Panc1 (cell line): ENCODE data around the gene GNG7. TPM values are rescaled to one million over a fixed set of nuclear protein-coding genes. Genes with fewer than 3 reads are reported as not detected.

Source experiments
- ATAC-seq: fragments of 200-7000 bp; cut with Tn5 transposase; 2 replicates; pipeline ENCODE4 v1.9.1; 2020; ENCODE audit warnings: mild to moderate bottlenecking, moderate library complexity
- BruUV-seq: library from RNA; stranded (reverse); fragments of 400-500 nt; replicated peaks from 2 replicates; lab custom pipeline; 2021; lab: Mats Ljungman, UMichigan
- CTCF ChIA-PET: fragments of 300-600 bp; sonication (Branson Sonifier 250); formaldehyde crosslinking; loops from one replicate; lab custom pipeline; 2022; ENCODE audit warnings: antibody characterized with exemption; lab: Charles Lee
- POLR2A ChIA-PET: fragments of 300-600 bp; sonication (Branson Sonifier 250); formaldehyde crosslinking; loops from one replicate; lab custom pipeline; 2022; ENCODE audit warnings: antibody characterized with exemption; lab: Charles Lee
- DNase-seq: peaks from one replicate; pipeline ENCODE4 v3.0.0-alpha.2; 2010; ENCODE audit warnings: low read depth, low spot score
- H3K27ac ChIP-seq: 2 replicates; pipeline ENCODE4 v1.5.1; 2011; ENCODE audit warnings: mild to moderate bottlenecking, low read length, inconsistent platforms
- H3K27me3 ChIP-seq: fragments of 200-500 bp; sonication (Bioruptor generic); 2 replicates; pipeline ENCODE4 v1.6.0; 2014; ENCODE audit warnings: low read length, inconsistent platforms; ENCODE audit not compliant: control insufficient read depth, insufficient read depth
- H3K36me3 ChIP-seq: fragments of 200-500 bp; sonication (Bioruptor generic); 2 replicates; pipeline ENCODE4 v1.5.1; 2014; ENCODE audit warnings: inconsistent platforms, mild to moderate bottlenecking, low read length, moderate library complexity; ENCODE audit not compliant: control insufficient read depth, insufficient read depth
- H3K4me1 ChIP-seq: 2 replicates; pipeline ENCODE4 v1.5.1; 2011; ENCODE audit warnings: inconsistent platforms, mild to moderate bottlenecking, low read length, moderate library complexity; ENCODE audit not compliant: control insufficient read depth, insufficient read depth
- H3K4me3 ChIP-seq, 2 experiments: 2 replicates each; pipeline ENCODE4 v1.5.1; 2011 to 2012; ENCODE audit warnings: low read depth in 2 of 2, low read length in 2 of 2, mild to moderate bottlenecking in 2 of 2, inconsistent platforms in 1 of 2, moderate library complexity in 1 of 2
- H3K9me3 ChIP-seq: fragments of 200-500 bp; sonication (Bioruptor generic); 2 replicates; pipeline ENCODE4 v1.5.1; 2014; ENCODE audit warnings: low read depth, mild to moderate bottlenecking, inconsistent platforms, low read length, moderate library complexity; ENCODE audit not compliant: control insufficient read depth, insufficient read depth
- POLR2AphosphoS5 ChIP-seq: IDR thresholded peaks from 2 replicates; pipeline ENCODE4 v1.6.1; 2012; ENCODE audit warnings: mild to moderate bottlenecking, low read depth, low read length, moderate library complexity
- SIN3A ChIP-seq: IDR thresholded peaks from 2 replicates; pipeline ENCODE4 v1.6.1; 2012; ENCODE audit warnings: low read depth, mild to moderate bottlenecking, low read length, moderate library complexity, borderline replicate concordance; ENCODE audit not compliant: insufficient read depth
- TCF7L2 ChIP-seq: IDR thresholded peaks from 2 replicates; pipeline ENCODE4 v1.6.1; 2011; ENCODE audit warnings: mild to moderate bottlenecking, low read depth, low read length, inconsistent platforms
- in situ Hi-C: cut with HindIII; loops from 2 replicates; pipeline ENCODE4 v1.10.0; 2016; ENCODE audit warnings: low sequenced_read_pairs, low pct_unique_long_range_greater_than_20kb
- intact Hi-C: fragments of 100-400 bp; cut with micrococcal nuclease; formaldehyde crosslinking; loops from one replicate; pipeline ENCODE4 v1.10.0; 2022; ENCODE audit not compliant: unreplicated experiment
- total RNA-seq: library from RNA; stranded (reverse); gene quantifications from one replicate; pipeline ENCODE4 v1.2.1, GENCODE V29; 2021; ENCODE audit not compliant: unreplicated experiment
- TF ChIP-seq, protein P1 (sequence below): fragments of 450-650 bp; IDR thresholded peaks from 2 replicates; pipeline ENCODE4 v1.5.1; 2017; ENCODE audit warnings: mild to moderate bottlenecking
- TF ChIP-seq, protein P2 (sequence below), 2 experiments: IDR thresholded peaks; 2 replicates each; pipeline ENCODE4 v1.6.1; 2011 to 2012; ENCODE audit warnings: low read depth in 2 of 2, control low read depth in 1 of 2, low read length in 1 of 2, mild to moderate bottlenecking in 1 of 2, moderate library complexity in 1 of 2; ENCODE audit not compliant: insufficient read depth in 1 of 2

The GNG7 gene
- total RNA-seq, 1 experiment from 2014 or later, result 0.74 TPM

DNA sequence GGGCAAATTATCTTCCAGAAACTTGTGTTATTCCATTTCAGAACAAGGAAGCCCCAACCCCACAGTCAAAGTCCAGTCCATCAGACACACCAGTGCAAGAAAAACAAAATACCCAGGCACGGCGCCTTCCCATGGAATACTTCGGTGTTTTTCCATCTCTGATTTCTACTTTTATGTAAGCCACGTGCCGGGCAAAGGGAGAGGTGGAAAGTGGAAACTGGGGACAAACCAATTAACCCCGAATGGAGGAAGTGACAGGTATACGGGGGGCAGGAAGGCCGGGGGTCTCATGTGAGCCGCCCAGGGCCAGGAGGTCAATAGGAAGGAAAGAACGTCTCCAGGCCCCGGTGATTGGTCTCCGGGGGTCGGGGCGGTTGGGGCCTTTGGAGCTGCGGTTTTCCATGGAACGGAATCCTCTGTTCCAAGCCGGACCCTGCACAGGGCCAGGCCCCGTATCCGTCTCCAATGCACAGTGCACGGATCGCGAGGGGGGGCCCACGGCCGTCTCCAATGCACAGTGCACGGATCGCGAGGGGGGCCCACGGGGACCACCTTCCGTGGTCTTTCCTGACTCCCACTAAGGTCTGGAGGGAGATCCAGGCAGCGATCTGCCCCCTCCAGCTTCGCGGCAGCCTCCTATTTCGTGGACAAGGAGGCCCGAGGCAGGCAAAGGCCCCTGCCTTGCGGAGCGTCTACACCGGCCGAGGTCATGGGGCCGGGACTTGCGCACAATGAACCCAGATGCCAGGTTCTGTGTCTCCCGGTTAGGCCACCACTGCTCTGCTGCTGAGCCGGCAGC is 146.9 kb downstream of the GNG7 start:
- H3K27ac ChIP-seq, result peak overlapping the region; percentile 70
- CTCF ChIA-PET, result no interaction called here
- POLR2A ChIA-PET, result no interaction called here
- H3K4me3 ChIP-seq, result no peak overlapping the region
- in situ Hi-C loops, result no loop called here
- no peak for ATAC-seq
- no peaks in the 10 kb centered on the region for H3K27me3 ChIP-seq
- no peaks in the 10 kb centered on the region for H3K9me3 ChIP-seq
- H3K36me3 ChIP-seq, result no peaks in the 10 kb centered on the region
- BruUV-seq, result no TSS peak
- H3K4me1 ChIP-seq, result peaks cover 23% of the 10 kb centered on the region
- no peak for DNase-seq
- TF ChIP-seq TCF7L2, result no peak
- TF ChIP-seq, protein P1, sequence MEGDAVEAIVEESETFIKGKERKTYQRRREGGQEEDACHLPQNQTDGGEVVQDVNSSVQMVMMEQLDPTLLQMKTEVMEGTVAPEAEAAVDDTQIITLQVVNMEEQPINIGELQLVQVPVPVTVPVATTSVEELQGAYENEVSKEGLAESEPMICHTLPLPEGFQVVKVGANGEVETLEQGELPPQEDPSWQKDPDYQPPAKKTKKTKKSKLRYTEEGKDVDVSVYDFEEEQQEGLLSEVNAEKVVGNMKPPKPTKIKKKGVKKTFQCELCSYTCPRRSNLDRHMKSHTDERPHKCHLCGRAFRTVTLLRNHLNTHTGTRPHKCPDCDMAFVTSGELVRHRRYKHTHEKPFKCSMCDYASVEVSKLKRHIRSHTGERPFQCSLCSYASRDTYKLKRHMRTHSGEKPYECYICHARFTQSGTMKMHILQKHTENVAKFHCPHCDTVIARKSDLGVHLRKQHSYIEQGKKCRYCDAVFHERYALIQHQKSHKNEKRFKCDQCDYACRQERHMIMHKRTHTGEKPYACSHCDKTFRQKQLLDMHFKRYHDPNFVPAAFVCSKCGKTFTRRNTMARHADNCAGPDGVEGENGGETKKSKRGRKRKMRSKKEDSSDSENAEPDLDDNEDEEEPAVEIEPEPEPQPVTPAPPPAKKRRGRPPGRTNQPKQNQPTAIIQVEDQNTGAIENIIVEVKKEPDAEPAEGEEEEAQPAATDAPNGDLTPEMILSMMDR, result no peak
- TF ChIP-seq POLR2AphosphoS5, result no peak
- no peak for TF ChIP-seq SIN3A
- TF ChIP-seq, protein P2, sequence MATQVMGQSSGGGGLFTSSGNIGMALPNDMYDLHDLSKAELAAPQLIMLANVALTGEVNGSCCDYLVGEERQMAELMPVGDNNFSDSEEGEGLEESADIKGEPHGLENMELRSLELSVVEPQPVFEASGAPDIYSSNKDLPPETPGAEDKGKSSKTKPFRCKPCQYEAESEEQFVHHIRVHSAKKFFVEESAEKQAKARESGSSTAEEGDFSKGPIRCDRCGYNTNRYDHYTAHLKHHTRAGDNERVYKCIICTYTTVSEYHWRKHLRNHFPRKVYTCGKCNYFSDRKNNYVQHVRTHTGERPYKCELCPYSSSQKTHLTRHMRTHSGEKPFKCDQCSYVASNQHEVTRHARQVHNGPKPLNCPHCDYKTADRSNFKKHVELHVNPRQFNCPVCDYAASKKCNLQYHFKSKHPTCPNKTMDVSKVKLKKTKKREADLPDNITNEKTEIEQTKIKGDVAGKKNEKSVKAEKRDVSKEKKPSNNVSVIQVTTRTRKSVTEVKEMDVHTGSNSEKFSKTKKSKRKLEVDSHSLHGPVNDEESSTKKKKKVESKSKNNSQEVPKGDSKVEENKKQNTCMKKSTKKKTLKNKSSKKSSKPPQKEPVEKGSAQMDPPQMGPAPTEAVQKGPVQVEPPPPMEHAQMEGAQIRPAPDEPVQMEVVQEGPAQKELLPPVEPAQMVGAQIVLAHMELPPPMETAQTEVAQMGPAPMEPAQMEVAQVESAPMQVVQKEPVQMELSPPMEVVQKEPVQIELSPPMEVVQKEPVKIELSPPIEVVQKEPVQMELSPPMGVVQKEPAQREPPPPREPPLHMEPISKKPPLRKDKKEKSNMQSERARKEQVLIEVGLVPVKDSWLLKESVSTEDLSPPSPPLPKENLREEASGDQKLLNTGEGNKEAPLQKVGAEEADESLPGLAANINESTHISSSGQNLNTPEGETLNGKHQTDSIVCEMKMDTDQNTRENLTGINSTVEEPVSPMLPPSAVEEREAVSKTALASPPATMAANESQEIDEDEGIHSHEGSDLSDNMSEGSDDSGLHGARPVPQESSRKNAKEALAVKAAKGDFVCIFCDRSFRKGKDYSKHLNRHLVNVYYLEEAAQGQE (IDR thresholded peaks at IDR 0.05; ENCODE audit: insufficient read depth in 1 of 2, low read depth in 2 of 2, low read length in 1 of 2), result no peak
- intact Hi-C loops, result no loop called here

DNA sequence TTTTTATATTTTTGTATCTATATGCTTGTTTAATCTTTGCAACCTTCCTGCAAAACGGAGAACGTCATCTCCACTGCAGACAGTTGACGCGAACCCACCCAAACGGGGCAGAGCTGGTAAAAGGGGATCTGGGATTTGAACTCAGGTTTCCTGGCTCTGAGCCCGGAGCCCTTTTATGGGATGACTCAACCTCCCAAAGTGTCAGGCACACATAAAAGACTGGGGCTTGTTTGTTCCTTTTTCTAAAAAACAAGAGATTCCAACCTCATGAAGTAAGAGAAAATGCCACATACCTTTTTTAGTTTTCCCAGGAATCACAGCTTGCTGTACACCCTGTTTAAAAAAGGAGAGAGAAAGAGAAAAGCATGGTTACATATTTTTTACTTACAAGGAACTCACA is 147.6 kb downstream of the GNG7 start:
- POLR2A ChIA-PET, result no interaction called here
- peak overlapping the region; percentile 70 for H3K27ac ChIP-seq
- in situ Hi-C loops, result no loop called here
- H3K4me1 ChIP-seq, result peaks cover 26% of the 10 kb centered on the region
- intact Hi-C loops, result no loop called here
- CTCF ChIA-PET, result no interaction called here
- DNase-seq, result no peak
- no peaks in the 10 kb centered on the region for H3K9me3 ChIP-seq
- no peak overlapping the region for H3K4me3 ChIP-seq
- H3K36me3 ChIP-seq, result no peaks in the 10 kb centered on the region
- ATAC-seq, result no peak
- no peaks in the 10 kb centered on the region for H3K27me3 ChIP-seq
- BruUV-seq, result no TSS peak
- TF ChIP-seq TCF7L2 (no peak), SIN3A (no peak), POLR2AphosphoS5 (no peak)
- TF ChIP-seq, protein P2 (IDR thresholded peaks at IDR 0.05; ENCODE audit: insufficient read depth in 1 of 2, low read depth in 2 of 2, low read length in 1 of 2), result no peak
- TF ChIP-seq, protein P1, result no peak
